ENCODE results near the gene MEAF6. TPM values are rescaled to one million over a fixed set of nuclear protein-coding genes. Genes with fewer than 3 reads are reported as not detected.

Gene MEAF6
- total and polyA plus RNA-seq, 3 experiments from 2014 or later, result 102 to 163 (median 113) TPM

- H3K27me3 Mint-ChIP-seq, result no peaks in the 10 kb centered on the region
- no peaks in the 10 kb centered on the region for H3K9me3 Mint-ChIP-seq
- peak overlapping the region in 3 of 7 donors; percentile 23 to 53 (median 43) for H3K4me3 Mint-ChIP-seq
- DNase-seq, result no peak
- peaks cover 47% of the 10 kb centered on the region for H3K36me3 ChIP-seq (ENCODE audit: insufficient read depth, low read length)
- H3K27ac ChIP-seq (ENCODE audit: low read depth, low read length), result no peak overlapping the region
- no peak overlapping the region for H3K4me3 ChIP-seq (ENCODE audit: low read length)
- POLR2A ChIA-PET, result no interaction called here
- peaks cover 9 to 77% (median 10%) of the 10 kb centered on the region in 3 donors for H3K36me3 Mint-ChIP-seq
- no peaks in the 10 kb centered on the region for H3K27me3 ChIP-seq (ENCODE audit: insufficient read depth, low read length, poor library complexity, severe bottlenecking)
- H3K27ac Mint-ChIP-seq, result peak overlapping the region; percentile 64 to 99 (median 96)
- peaks cover 50% of the 10 kb centered on the region for H3K4me1 ChIP-seq (ENCODE audit: insufficient read depth, low read length)
- peaks cover 36 to 69% (median 40%) of the 10 kb centered on the region in 3 donors for H3K4me1 Mint-ChIP-seq
- H3K9me3 ChIP-seq (ENCODE audit: low read length), result no peaks in the 10 kb centered on the region
- CTCF ChIA-PET, result interaction anchor here (0.7 to 1.0 kb wide), 2 partner anchors 8 to 28 kb away, joined by 3 read pairs; partner anchors contain the start of gene ZC3H12A
These were observed 32.4 kb downstream of the MEAF6 start for GRCh38 chr1:37482004-37482785.

GRCh38 chr1:37481289-37482003 lies 33.1 kb downstream of the MEAF6 start:
- H3K27me3 Mint-ChIP-seq, result no peaks in the 10 kb centered on the region
- Histone ChIP-seq H3K27ac (ENCODE audit: low read depth, low read length) (no peak overlapping the region), H3K4me1 (ENCODE audit: insufficient read depth, low read length) (peaks cover 48% of the 10 kb centered on the region), H3K36me3 (ENCODE audit: insufficient read depth, low read length) (peaks cover 47% of the 10 kb centered on the region), H3K27me3 (ENCODE audit: insufficient read depth, low read length, poor library complexity, severe bottlenecking) (no peaks in the 10 kb centered on the region), H3K9me3 (ENCODE audit: low read length) (no peaks in the 10 kb centered on the region), H3K4me3 (ENCODE audit: low read length) (no peak overlapping the region)
- peak in 3 of 5 donors; percentile 18 to 46 (median 21) for DNase-seq
- peaks cover 9 to 84% (median 10%) of the 10 kb centered on the region in 3 donors for H3K36me3 Mint-ChIP-seq
- peaks cover 29 to 61% (median 37%) of the 10 kb centered on the region in 3 donors for H3K4me1 Mint-ChIP-seq
- H3K27ac Mint-ChIP-seq, result peak overlapping the region; percentile 83 to 99 (median 98)
- H3K9me3 Mint-ChIP-seq, result no peaks in the 10 kb centered on the region
- peak overlapping the region in 5 of 7 donors; percentile 43 to 80 (median 48) for H3K4me3 Mint-ChIP-seq
- ChIA-PET CTCF (no interaction called here), POLR2A (no interaction called here)

- Mint-ChIP-seq H3K9me3 (no peaks in the 10 kb centered on the region), H3K27ac (peak overlapping the region; percentile 82 to 99 (median 98)), H3K36me3 (peaks cover 12 to 91% (median 13%) of the 10 kb centered on the region in 3 donors), H3K4me1 (peaks cover 29 to 55% (median 40%) of the 10 kb centered on the region in 3 donors), H3K27me3 (no peaks in the 10 kb centered on the region), H3K4me3 (peak overlapping the region; percentile 44 to 98 (median 61))
- Histone ChIP-seq H3K4me1 (ENCODE audit: insufficient read depth, low read length) (peaks cover 48% of the 10 kb centered on the region), H3K36me3 (ENCODE audit: insufficient read depth, low read length) (peaks cover 50% of the 10 kb centered on the region), H3K27ac (ENCODE audit: low read depth, low read length) (peak overlapping the region; percentile 98), H3K9me3 (ENCODE audit: low read length) (no peaks in the 10 kb centered on the region), H3K27me3 (ENCODE audit: insufficient read depth, low read length, poor library complexity, severe bottlenecking) (no peaks in the 10 kb centered on the region), H3K4me3 (ENCODE audit: low read length) (no peak overlapping the region)
- POLR2A ChIA-PET, result no interaction called here
- no peak for DNase-seq
- CTCF ChIA-PET, result no interaction called here
These were observed 33.8 kb downstream of the MEAF6 start for GRCh38 chr1:37480581-37481288.

GRCh38 chr1:37480125-37480466 lies 34.5 kb downstream of the MEAF6 start:
- peaks cover 29 to 55% (median 40%) of the 10 kb centered on the region in 3 donors for H3K4me1 Mint-ChIP-seq
- no peaks in the 10 kb centered on the region for H3K27me3 Mint-ChIP-seq
- ChIA-PET CTCF (interaction anchor here (1.3 to 11.1 kb wide), 4 partner anchors 6 to 34 kb away, joined by 3 to 160 read pairs (median 62); partner anchors contain the start of gene MEAF6), POLR2A (interaction anchor here (1.1 to 3.8 kb wide), 3 partner anchors 24 to 74 kb away, joined by 3 to 29 read pairs (median 4); partner anchors contain the start of genes MEAF6 and SNIP1)
- H3K9me3 Mint-ChIP-seq, result no peaks in the 10 kb centered on the region
- DNase-seq, result no peak
- Histone ChIP-seq H3K4me1 (ENCODE audit: insufficient read depth, low read length) (peaks cover 48% of the 10 kb centered on the region), H3K9me3 (ENCODE audit: low read length) (no peaks in the 10 kb centered on the region), H3K27ac (ENCODE audit: low read depth, low read length) (peak overlapping the region; percentile 98), H3K4me3 (ENCODE audit: low read length) (peak overlapping the region; percentile 99), H3K27me3 (ENCODE audit: insufficient read depth, low read length, poor library complexity, severe bottlenecking) (no peaks in the 10 kb centered on the region), H3K36me3 (ENCODE audit: insufficient read depth, low read length) (peaks cover 57% of the 10 kb centered on the region)
- peaks cover 12 to 96% (median 13%) of the 10 kb centered on the region in 3 donors for H3K36me3 Mint-ChIP-seq
- peak overlapping the region; percentile 78 to 100 (median 99) for H3K27ac Mint-ChIP-seq
- H3K4me3 Mint-ChIP-seq, result peak overlapping the region; percentile 93 to 98 (median 95)

- Mint-ChIP-seq H3K4me3 (peak overlapping the region; percentile 93 to 98 (median 95)), H3K36me3 (peaks cover 12 to 94% (median 13%) of the 10 kb centered on the region in 3 donors), H3K27ac (peak overlapping the region; percentile 97 to 100 (median 99)), H3K9me3 (no peaks in the 10 kb centered on the region), H3K27me3 (no peaks in the 10 kb centered on the region), H3K4me1 (peaks cover 29 to 55% (median 40%) of the 10 kb centered on the region in 3 donors)
- Histone ChIP-seq H3K27me3 (ENCODE audit: insufficient read depth, low read length, poor library complexity, severe bottlenecking) (no peaks in the 10 kb centered on the region), H3K4me3 (ENCODE audit: low read length) (peak overlapping the region; percentile 99), H3K27ac (ENCODE audit: low read depth, low read length) (peak overlapping the region; percentile 98), H3K9me3 (ENCODE audit: low read length) (no peaks in the 10 kb centered on the region), H3K36me3 (ENCODE audit: insufficient read depth, low read length) (peaks cover 59% of the 10 kb centered on the region), H3K4me1 (ENCODE audit: insufficient read depth, low read length) (peaks cover 48% of the 10 kb centered on the region)
- POLR2A ChIA-PET, result interaction anchor here (1.0 to 3.8 kb wide), 6 partner anchors 8 to 211 kb away, joined by 3 to 29 read pairs (median 5); partner anchors contain the start of genes MEAF6 and SNIP1
- DNase-seq, result peak; percentile 77 to 95 (median 84)
- CTCF ChIA-PET, result interaction anchor here (1.2 to 11.1 kb wide), 6 partner anchors 7 to 35 kb away, joined by 3 to 160 read pairs (median 12); partner anchors contain the start of gene MEAF6
These were observed 35.1 kb downstream of the MEAF6 start for GRCh38 chr1:37479255-37480124.

GRCh38 chr1:37478890-37479254 lies 35.7 kb downstream of the MEAF6 start:
- DNase-seq, result peak in 4 of 5 donors; percentile 47 to 75 (median 63)
- Mint-ChIP-seq H3K27ac (peak overlapping the region; percentile 97 to 100 (median 99)), H3K4me3 (peak overlapping the region; percentile 93 to 98 (median 95)), H3K27me3 (no peaks in the 10 kb centered on the region), H3K9me3 (no peaks in the 10 kb centered on the region), H3K36me3 (peaks cover 12 to 90% (median 13%) of the 10 kb centered on the region in 3 donors), H3K4me1 (peaks cover 30 to 50% (median 37%) of the 10 kb centered on the region in 3 donors)
- CTCF ChIA-PET, result interaction anchor here (1.2 to 11.1 kb wide), 6 partner anchors 7 to 35 kb away, joined by 3 to 160 read pairs (median 12); partner anchors contain the start of gene MEAF6
- H3K27ac ChIP-seq (ENCODE audit: low read depth, low read length), result peak overlapping the region; percentile 98
- POLR2A ChIA-PET, result interaction anchor here (0.6 to 3.8 kb wide), 6 partner anchors 8 to 329 kb away, joined by 3 to 29 read pairs (median 5); partner anchors contain the start of genes C1orf122, MEAF6 and YRDC
- peaks cover 59% of the 10 kb centered on the region for H3K36me3 ChIP-seq (ENCODE audit: insufficient read depth, low read length)
- peak overlapping the region; percentile 99 for H3K4me3 ChIP-seq (ENCODE audit: low read length)
- peaks cover 49% of the 10 kb centered on the region for H3K4me1 ChIP-seq (ENCODE audit: insufficient read depth, low read length)
- no peaks in the 10 kb centered on the region for H3K27me3 ChIP-seq (ENCODE audit: insufficient read depth, low read length, poor library complexity, severe bottlenecking)
- no peaks in the 10 kb centered on the region for H3K9me3 ChIP-seq (ENCODE audit: low read length)

All from CD8-positive, alpha-beta memory T cell (primary cell).